GM19351 (cell line): ENCODE measurements around the gene ZBTB8A.
"Not testable (repeated sequence)": the region's sequence is repeated elsewhere in the genome, so short reads cannot be mapped to it uniquely, and the experiment has no call there.

Source experiments
- ATAC-seq: cut with Tn5 transposase; IDR thresholded peaks from one replicate; pipeline ENCODE4 v1.9.1; 2021; ENCODE audit warnings: mild to moderate bottlenecking, moderate library complexity; ENCODE audit not compliant: unreplicated experiment

The ZBTB8A gene

GRCh38 chr1:32538887-32539583 lies at the start of gene ZBTB8A:
Gene ZBTB8A (plus strand): TSS chr1:32539427. CDS start chr1:32592932, 53,505 bp downstream.
- no peak for ATAC-seq

- ATAC-seq: no peak
Measured at GRCh38 chr1:32489774-32490454, 49.3 kb upstream of the ZBTB8A start.

GRCh38 chr1:32491386-32491785 lies 47.8 kb upstream of the ZBTB8A start:
- no peak for ATAC-seq

GRCh38 chr1:32494196-32494595 lies 45.0 kb upstream of the ZBTB8A start:
- no peak for ATAC-seq

- no peak for ATAC-seq
Measured at GRCh38 chr1:32494711-32495337, 44.4 kb upstream of the ZBTB8A start.

GRCh38 chr1:32496127-32496526 lies 43.1 kb upstream of the ZBTB8A start:
- ATAC-seq: no peak

GRCh38 chr1:32498751-32499150 lies 40.5 kb upstream of the ZBTB8A start:
- ATAC-seq: no peak

GRCh38 chr1:32500387-32501209 lies 38.6 kb upstream of the ZBTB8A start:
- ATAC-seq: peak; percentile 58

- no peak for ATAC-seq
Measured at GRCh38 chr1:32501865-32502264, 37.4 kb upstream of the ZBTB8A start.

GRCh38 chr1:32503153-32503552 lies 36.1 kb upstream of the ZBTB8A start:
- ATAC-seq: no peak

GRCh38 chr1:32507021-32507420 lies 32.2 kb upstream of the ZBTB8A start:
- ATAC-seq: no peak

GRCh38 chr1:32508761-32509160 lies 30.5 kb upstream of the ZBTB8A start:
- ATAC-seq: no peak

- no peak for ATAC-seq
Measured at GRCh38 chr1:32509939-32510338, 29.3 kb upstream of the ZBTB8A start.

GRCh38 chr1:32516402-32516801 lies 22.8 kb upstream of the ZBTB8A start:
- no peak for ATAC-seq

GRCh38 chr1:32518976-32519375 lies 20.3 kb upstream of the ZBTB8A start:
- no peak for ATAC-seq

- no peak for ATAC-seq
Measured at GRCh38 chr1:32521165-32521564, 18.1 kb upstream of the ZBTB8A start.

- ATAC-seq: no peak
Measured at GRCh38 chr1:32525053-32525452, 14.2 kb upstream of the ZBTB8A start.

GRCh38 chr1:32525661-32526444 lies 13.4 kb upstream of the ZBTB8A start:
- no peak for ATAC-seq

- ATAC-seq: not testable (repeated sequence)
Measured at GRCh38 chr1:32528550-32528949, 10.7 kb upstream of the ZBTB8A start.

GRCh38 chr1:32533792-32534327 lies 5.4 kb upstream of the ZBTB8A start:
- no peak for ATAC-seq
